Liver (tissue), 9 donors: ENCODE data around the gene IRX3. TPM values are rescaled to one million over a fixed set of nuclear protein-coding genes. Genes with fewer than 3 reads are reported as not detected.
A peak's percentile ranks its signal among the peaks of the same experiment; 100 is the strongest.

Experiments
- DNase-seq: peaks from one replicate; pipeline ENCODE4 v3.0.0-alpha.2; 2017; ENCODE audit warnings: low spot score
- H3K27ac ChIP-seq, 2 donors: one replicate each; pipeline ENCODE4 v1.7.0; 2013; ENCODE audit warnings: inconsistent platforms in 2 of 2, low read length in 2 of 2, control low read depth in 1 of 2, low read depth in 1 of 2, mild to moderate bottlenecking in 1 of 2
- H3K27me3 ChIP-seq, 4 donors: one replicate each; pipeline versions ENCODE4 v1.6.1 to v1.7.0; 2013; ENCODE audit warnings: low read length in 3 of 4, inconsistent platforms in 1 of 4, mild to moderate bottlenecking in 1 of 4, moderate library complexity in 1 of 4; ENCODE audit not compliant: control insufficient read depth in 4 of 4, insufficient read depth in 4 of 4
- H3K36me3 ChIP-seq, 4 donors: one replicate each; pipeline versions ENCODE4 v1.6.1 to v1.7.0; 2013; ENCODE audit warnings: low read length in 3 of 4, mild to moderate bottlenecking in 3 of 4, low read depth in 1 of 4, moderate library complexity in 1 of 4; ENCODE audit not compliant: control insufficient read depth in 4 of 4, insufficient read depth in 3 of 4
- H3K4me1 ChIP-seq, 4 donors: one replicate each; pipeline versions ENCODE4 v1.6.1 to v1.7.0; 2013; ENCODE audit warnings: low read length in 3 of 4, mild to moderate bottlenecking in 3 of 4, moderate library complexity in 1 of 4; ENCODE audit not compliant: control insufficient read depth in 4 of 4, insufficient read depth in 4 of 4
- H3K4me3 ChIP-seq, 3 donors: one replicate each; pipeline versions ENCODE4 v1.6.1 to v1.7.0; 2013; ENCODE audit warnings: low read length in 3 of 3, control low read depth in 1 of 3, low read depth in 1 of 3, mild to moderate bottlenecking in 1 of 3
- H3K9ac ChIP-seq, 2 donors: one replicate each; pipeline ENCODE4 v1.7.0; 2013; ENCODE audit warnings: low read length in 2 of 2, mild to moderate bottlenecking in 2 of 2, moderate library complexity in 2 of 2, control low read depth in 1 of 2, low read depth in 1 of 2
- H3K9me3 ChIP-seq, 4 donors: one replicate each; pipeline versions ENCODE4 v1.6.1 to v1.7.0; 2013; ENCODE audit warnings: low read length in 3 of 4; ENCODE audit not compliant: control insufficient read depth in 4 of 4
- ATF3 ChIP-seq: IDR thresholded peaks from 2 replicates; pipeline ENCODE4 v1.6.1; 2016; ENCODE audit warnings: antibody characterized with exemption
- CTCF ChIP-seq: fragments of 150-350 bp; IDR thresholded peaks from 2 replicates; pipeline ENCODE4 v1.5.1; 2017; ENCODE audit warnings: improper control_type of control experiment, low read depth, low read length; ENCODE audit not compliant: missing input control
- EGR1 ChIP-seq, 2 donors: IDR thresholded peaks; 2 replicates each; pipeline ENCODE4 v1.6.1; 2016 to 2018; ENCODE audit warnings: antibody characterized with exemption in 2 of 2, low read depth in 2 of 2
- FOXA1 ChIP-seq: IDR thresholded peaks from 2 replicates; pipeline ENCODE4 v1.6.1; 2016; ENCODE audit warnings: antibody characterized with exemption
- FOXA2 ChIP-seq: IDR thresholded peaks from 2 replicates; pipeline ENCODE4 v1.6.1; 2016; ENCODE audit warnings: antibody characterized with exemption
- GABPA ChIP-seq, 2 donors: IDR thresholded peaks in 1 of 2; conservative IDR thresholded peaks in 1 of 2; 2 replicates each; pipeline ENCODE4 v1.6.1; 2016; ENCODE audit warnings: antibody characterized with exemption in 2 of 2, mild to moderate bottlenecking in 1 of 2, moderate library complexity in 1 of 2
- HNF4A ChIP-seq, 2 donors: conservative IDR thresholded peaks; 2 replicates each; pipeline ENCODE4 v1.6.1; 2016; ENCODE audit warnings: antibody characterized with exemption in 2 of 2, mild to moderate bottlenecking in 2 of 2
- HNF4G ChIP-seq: IDR thresholded peaks from 2 replicates; pipeline ENCODE4 v1.6.1; 2016; ENCODE audit warnings: antibody characterized with exemption
- JUND ChIP-seq, 2 donors: IDR thresholded peaks; 2 replicates each; pipeline ENCODE4 v1.6.1; 2016; ENCODE audit warnings: antibody characterized with exemption in 2 of 2
- NR2F2 ChIP-seq: IDR thresholded peaks from 2 replicates; pipeline ENCODE4 v1.6.1; 2016; ENCODE audit warnings: antibody characterized with exemption
- RAD21 ChIP-seq, 2 donors: IDR thresholded peaks; 2 replicates each; pipeline ENCODE4 v1.6.1; 2016; ENCODE audit warnings: antibody characterized with exemption in 2 of 2, mild to moderate bottlenecking in 2 of 2
- REST ChIP-seq: IDR thresholded peaks from 2 replicates; pipeline ENCODE4 v1.6.1; 2016; ENCODE audit warnings: antibody characterized with exemption, mild to moderate bottlenecking
- RXRA ChIP-seq, 2 donors: IDR thresholded peaks; 2 replicates each; pipeline ENCODE4 v1.6.1; 2017 to 2018; ENCODE audit warnings: antibody characterized with exemption in 2 of 2, mild to moderate bottlenecking in 1 of 2
- SP1 ChIP-seq: IDR thresholded peaks from 2 replicates; pipeline ENCODE4 v1.6.1; 2018; ENCODE audit warnings: antibody characterized with exemption, mild to moderate bottlenecking
- YY1 ChIP-seq: IDR thresholded peaks from 2 replicates; pipeline ENCODE4 v1.6.1; 2016; ENCODE audit warnings: antibody characterized with exemption, mild to moderate bottlenecking
- WGBS: extraction: QIAGEN DNeasy Blood & Tissue Kit; methylation state at CpG from one replicate; pipeline ENCODE4 v1.1.7; 2013; 5-methylcytosine and 5-hydroxymethylcytosine counted together
- polyA plus RNA-seq, 2 donors: library from polyadenylated mRNA; stranded (reverse) in 1 of 2; unstranded in 1 of 2; fragments of 200-250 nt in 1 of 2; fragments of >200 nt in 1 of 2; fragmentation: Nextera tagmentation in 1 of 2; extraction: Ambion mirVana in 1 of 2; gene quantifications; one replicate each; pipeline versions ENCODE4 v1.2.1 to v1.2.3, GENCODE V29; 2013 to 2015
- total RNA-seq, 2 donors: library from RNA; depleted of rRNA; stranded (reverse); fragments of >200 nt; gene quantifications; one replicate each; pipeline ENCODE4 v1.2.3, GENCODE V29; 2014
- TF ChIP-seq, protein P1 (sequence below): IDR thresholded peaks from 2 replicates; pipeline ENCODE4 v1.6.1; 2016; ENCODE audit warnings: antibody characterized with exemption
- TF ChIP-seq, protein P2 (sequence below): IDR thresholded peaks from 2 replicates; pipeline ENCODE4 v1.6.1; 2016; ENCODE audit warnings: antibody characterized with exemption
- donor health status: healthy.
- donor health status: healthy.
- donor health status: healthy.
- donor health status: healthy.
- donor health status: healthy.

Gene IRX3
- total and polyA plus RNA-seq, 4 donors, result 0.53 to 0.59 TPM; not detected in 2

DNA sequence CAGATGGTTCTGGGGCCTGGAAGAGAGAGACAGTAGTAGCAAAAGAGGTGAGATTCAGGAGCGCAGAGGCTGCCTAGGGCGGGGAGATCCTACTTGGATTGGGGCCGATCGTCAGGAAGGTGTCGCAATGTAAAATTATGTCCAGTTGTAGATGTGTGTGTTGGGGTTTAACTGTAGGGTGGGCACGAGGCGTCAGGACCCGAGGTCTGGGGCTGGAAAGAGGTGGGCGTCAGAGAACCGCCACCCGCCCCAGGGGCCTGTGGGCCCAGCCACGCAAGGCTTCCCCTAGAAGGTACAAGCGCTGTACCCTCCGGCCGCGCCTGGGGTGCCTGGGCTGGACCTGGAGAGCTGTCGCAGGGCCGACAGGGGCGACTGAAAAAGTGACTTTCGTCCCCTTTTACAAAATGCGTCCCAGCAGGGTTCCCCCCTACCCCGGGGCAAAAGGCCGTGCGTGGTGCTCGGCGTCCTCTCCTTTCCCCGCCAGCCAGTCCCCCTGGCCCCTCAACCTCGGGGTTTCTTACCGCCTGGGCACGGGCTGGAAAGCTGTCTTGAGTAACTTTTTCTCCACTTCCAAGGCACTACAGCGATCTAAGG, 2.8 kb downstream of the IRX3 start:
- no peak overlapping the region for H3K27ac ChIP-seq
- H3K36me3 ChIP-seq, result no peaks in the 10 kb centered on the region
- H3K27me3 ChIP-seq, result peaks cover 6 to 17% (median 11%) of the 10 kb centered on the region in 4 donors
- H3K9me3 ChIP-seq, result no peaks in the 10 kb centered on the region
- H3K4me1 ChIP-seq, result peaks cover 29 to 59% (median 40%) of the 10 kb centered on the region in 4 donors
- 9% methylated on average over 31 of the region's 31 CpGs for WGBS
- TF ChIP-seq HNF4A (conservative IDR thresholded peaks at IDR 0.05), result no peak
- no peak for TF ChIP-seq FOXA1
- no peak for TF ChIP-seq RAD21 (IDR thresholded peaks at IDR 0.05)
- TF ChIP-seq HNF4G, result no peak
- TF ChIP-seq SP1, result no peak
- TF ChIP-seq ATF3, result no peak
- no peak for TF ChIP-seq FOXA2
- TF ChIP-seq, protein P1, sequence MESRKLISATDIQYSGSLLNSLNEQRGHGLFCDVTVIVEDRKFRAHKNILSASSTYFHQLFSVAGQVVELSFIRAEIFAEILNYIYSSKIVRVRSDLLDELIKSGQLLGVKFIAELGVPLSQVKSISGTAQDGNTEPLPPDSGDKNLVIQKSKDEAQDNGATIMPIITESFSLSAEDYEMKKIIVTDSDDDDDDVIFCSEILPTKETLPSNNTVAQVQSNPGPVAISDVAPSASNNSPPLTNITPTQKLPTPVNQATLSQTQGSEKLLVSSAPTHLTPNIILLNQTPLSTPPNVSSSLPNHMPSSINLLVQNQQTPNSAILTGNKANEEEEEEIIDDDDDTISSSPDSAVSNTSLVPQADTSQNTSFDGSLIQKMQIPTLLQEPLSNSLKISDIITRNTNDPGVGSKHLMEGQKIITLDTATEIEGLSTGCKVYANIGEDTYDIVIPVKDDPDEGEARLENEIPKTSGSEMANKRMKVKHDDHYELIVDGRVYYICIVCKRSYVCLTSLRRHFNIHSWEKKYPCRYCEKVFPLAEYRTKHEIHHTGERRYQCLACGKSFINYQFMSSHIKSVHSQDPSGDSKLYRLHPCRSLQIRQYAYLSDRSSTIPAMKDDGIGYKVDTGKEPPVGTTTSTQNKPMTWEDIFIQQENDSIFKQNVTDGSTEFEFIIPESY, result no peak
- no peak for TF ChIP-seq JUND (IDR thresholded peaks at IDR 0.05)
- TF ChIP-seq REST, result no peak
- no peak overlapping the region for H3K9ac ChIP-seq
- H3K4me3 ChIP-seq, result peak overlapping the region in 2 of 3 donors; percentile 9 to 46
- no peak for DNase-seq

DNA sequence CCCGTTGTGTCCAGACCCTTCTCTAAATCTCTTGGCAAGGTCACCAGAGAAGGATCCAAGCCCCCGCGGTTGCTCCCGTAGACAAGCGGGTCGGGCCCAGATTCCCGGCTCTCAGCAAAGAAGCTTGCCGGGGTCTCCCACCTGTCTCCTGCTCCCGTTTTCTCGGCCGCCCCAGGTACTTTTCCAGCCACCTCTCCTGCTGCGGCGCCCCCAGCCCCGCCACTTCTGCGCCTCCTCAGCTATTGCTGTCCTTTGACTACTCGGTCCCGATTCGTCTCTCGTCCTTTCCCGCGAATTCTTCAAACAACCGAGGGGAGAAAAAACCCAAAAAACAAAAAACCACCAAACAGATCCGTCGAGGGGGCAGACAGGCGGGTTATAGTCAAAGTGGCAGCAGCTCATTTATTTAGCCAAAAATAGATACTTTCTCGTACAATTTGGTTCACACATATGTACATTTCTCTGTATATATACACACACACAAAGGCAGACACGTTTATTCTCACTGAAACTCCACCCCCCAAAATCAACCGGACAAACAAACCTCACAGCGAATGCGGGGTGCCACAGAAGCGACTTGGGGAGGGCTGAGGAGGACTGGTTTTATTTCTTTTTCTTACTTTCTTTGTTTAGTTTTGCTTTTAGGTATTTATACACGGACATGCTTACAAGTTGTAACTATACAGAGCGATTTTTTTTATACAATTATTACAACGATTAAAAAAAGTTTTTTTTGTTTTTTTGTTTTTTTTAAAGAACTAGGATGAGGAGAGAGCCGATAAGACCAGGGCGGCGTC, 3.5 kb downstream of the IRX3 start:
- Histone ChIP-seq H3K4me1 (peaks cover 29 to 59% (median 38%) of the 10 kb centered on the region in 4 donors), H3K9ac (no peak overlapping the region), H3K27me3 (peaks cover 6 to 13% (median 10%) of the 10 kb centered on the region in 4 donors), H3K4me3 (no peak overlapping the region), H3K9me3 (no peaks in the 10 kb centered on the region), H3K36me3 (no peaks in the 10 kb centered on the region), H3K27ac (no peak overlapping the region)
- TF ChIP-seq NR2F2, result no peak
- no peak for TF ChIP-seq RXRA (IDR thresholded peaks at IDR 0.05)
- no peak for TF ChIP-seq FOXA2
- TF ChIP-seq EGR1 (IDR thresholded peaks at IDR 0.05; ENCODE audit: low read depth in 2 of 2), result no peak
- no peak for TF ChIP-seq FOXA1
- no peak for TF ChIP-seq HNF4A (conservative IDR thresholded peaks at IDR 0.05)
- TF ChIP-seq, protein P2, sequence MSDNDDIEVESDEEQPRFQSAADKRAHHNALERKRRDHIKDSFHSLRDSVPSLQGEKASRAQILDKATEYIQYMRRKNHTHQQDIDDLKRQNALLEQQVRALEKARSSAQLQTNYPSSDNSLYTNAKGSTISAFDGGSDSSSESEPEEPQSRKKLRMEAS, result no peak
- no peak for TF ChIP-seq GABPA (IDR thresholded peaks at IDR 0.05 in 1 of 2, conservative IDR thresholded peaks at IDR 0.05 in 1 of 2)
- TF ChIP-seq JUND (IDR thresholded peaks at IDR 0.05), result no peak
- TF ChIP-seq CTCF, result no peak
- TF ChIP-seq YY1, result no peak
- no peak for TF ChIP-seq SP1
- TF ChIP-seq ATF3, result no peak
- DNase-seq, result no peak
- WGBS, result 14% methylated on average over 37 of the region's 37 CpGs
